Smooth muscle cell (in vitro differentiated cells): ENCODE data around the gene ANO3. TPM values are rescaled to one million over a fixed set of nuclear protein-coding genes. Genes with fewer than 3 reads are reported as not detected.

Experiments
- DNase-seq: peaks from one replicate; lab custom pipeline; 2025; ENCODE audit not compliant: unreplicated experiment; lab: John Stamatoyannopoulos, UW
- H2AFZ ChIP-seq: fragments of 200-600 bp; sonication (generic); 2 replicates; pipeline ENCODE4 v1.6.0; 2016; ENCODE audit warnings: antibody characterized with exemption, low read depth, mild to moderate bottlenecking
- H3F3A ChIP-seq: fragments of 200-600 bp; sonication (generic); 2 replicates; pipeline ENCODE4 v1.6.0; 2017; ENCODE audit warnings: antibody characterized with exemption, low read depth
- H3K27ac ChIP-seq: fragments of 200-600 bp; sonication (generic); 2 replicates; pipeline ENCODE4 v1.5.1; 2016; ENCODE audit warnings: low read depth, mild to moderate bottlenecking
- H3K27me3 ChIP-seq: fragments of 200-600 bp; sonication (generic); 2 replicates; pipeline ENCODE4 v1.6.1; 2016; ENCODE audit warnings: low read depth, mild to moderate bottlenecking
- H3K36me3 ChIP-seq: fragments of 200-600 bp; sonication (generic); 2 replicates; pipeline ENCODE4 v1.5.1; 2016; ENCODE audit warnings: low read depth
- H3K4me1 ChIP-seq: fragments of 200-600 bp; sonication (generic); 2 replicates; pipeline ENCODE4 v1.5.1; 2016; ENCODE audit warnings: low read depth
- H3K4me2 ChIP-seq: fragments of 200-600 bp; sonication (generic); 2 replicates; pipeline ENCODE4 v1.6.0; 2016; ENCODE audit warnings: mild to moderate bottlenecking
- H3K4me3 ChIP-seq: fragments of 200-600 bp; sonication (generic); 2 replicates; pipeline ENCODE4 v1.5.1; 2016; ENCODE audit warnings: mild to moderate bottlenecking
- H3K79me2 ChIP-seq: fragments of 200-600 bp; sonication (generic); 2 replicates; pipeline ENCODE4 v1.6.0; 2016; ENCODE audit warnings: low read depth, mild to moderate bottlenecking
- H3K9ac ChIP-seq: fragments of 200-600 bp; sonication (generic); 2 replicates; pipeline ENCODE4 v1.6.0; 2016; ENCODE audit warnings: low read depth
- H3K9me3 ChIP-seq: fragments of 200-600 bp; sonication (generic); replicated peaks from 2 replicates; pipeline ENCODE4 v1.5.1; 2016; ENCODE audit warnings: low read depth
- H4K20me1 ChIP-seq: fragments of 200-600 bp; sonication (generic); 2 replicates; pipeline ENCODE4 v1.6.0; 2016; ENCODE audit warnings: low read depth
- CTCF ChIP-seq: fragments of 200-600 bp; sonication (generic); IDR thresholded peaks from 2 replicates; pipeline ENCODE4 v1.5.1; 2017; ENCODE audit warnings: borderline replicate concordance, mild to moderate bottlenecking, antibody characterized with exemption; ENCODE audit not compliant: insufficient read depth, poor library complexity, severe bottlenecking
- WGBS: methylation state at CpG from one replicate; pipeline ENCODE4 v1.1.7; 2016; ENCODE audit warnings: low lambda C conversion rate; 5-methylcytosine and 5-hydroxymethylcytosine counted together
- polyA plus RNA-seq: library from polyadenylated mRNA; unstranded; fragments of >200 nt; fragmentation: Nextera tagmentation; extraction: Ambion mirVana; gene quantifications from 2 replicates; pipeline ENCODE4 v1.2.1, GENCODE V29; 2016
- total RNA-seq: library from RNA; depleted of rRNA; stranded (reverse); fragments of >200 nt; gene quantifications from 2 replicates; pipeline ENCODE4 v1.2.3, GENCODE V29; 2014

The ANO3 gene
- total and polyA plus RNA-seq, 2 experiments from 2014 or later = 0.13 TPM; not detected in 1

GRCh38 chr11:26439854-26440253, 107.9 kb downstream of the ANO3 start:
- Histone ChIP-seq H3K27ac (no peak overlapping the region), H4K20me1 (no peaks in the 10 kb centered on the region), H3K27me3 (no peaks in the 10 kb centered on the region), H3K4me1 (no peaks in the 10 kb centered on the region), H3K4me3 (no peak overlapping the region), H3K36me3 (no peaks in the 10 kb centered on the region), H3K79me2 (no peaks in the 10 kb centered on the region), H2AFZ (no peak overlapping the region), H3K9me3 (no peaks in the 10 kb centered on the region), H3K9ac (no peak overlapping the region), H3F3A (no peaks in the 10 kb centered on the region), H3K4me2 (no peak overlapping the region)
- DNase-seq = no peak
- WGBS = 92% methylated on average over 5 of the region's 5 CpGs
- TF ChIP-seq CTCF = no peak

- no peaks in the 10 kb centered on the region for H3K27me3 ChIP-seq
- H2AFZ ChIP-seq = no peak overlapping the region
- no peaks in the 10 kb centered on the region for H3K36me3 ChIP-seq
- H4K20me1 ChIP-seq = no peaks in the 10 kb centered on the region
- no peaks in the 10 kb centered on the region for H3F3A ChIP-seq
- no peaks in the 10 kb centered on the region for H3K9me3 ChIP-seq
- no peak for DNase-seq
- WGBS = 90% methylated on average over 2 of the region's 2 CpGs
- H3K27ac ChIP-seq = no peak overlapping the region
- H3K4me3 ChIP-seq = no peak overlapping the region
- no peak overlapping the region for H3K9ac ChIP-seq
- H3K79me2 ChIP-seq = no peaks in the 10 kb centered on the region
- TF ChIP-seq CTCF = no peak
- H3K4me1 ChIP-seq = no peaks in the 10 kb centered on the region
- no peak overlapping the region for H3K4me2 ChIP-seq
Measured at GRCh38 chr11:26442131-26442530, 110.2 kb downstream of the ANO3 start.

- Histone ChIP-seq H3K4me2 (no peak overlapping the region), H3K36me3 (no peaks in the 10 kb centered on the region), H3K4me1 (no peaks in the 10 kb centered on the region), H4K20me1 (no peaks in the 10 kb centered on the region), H3K79me2 (no peaks in the 10 kb centered on the region), H3K27ac (no peak overlapping the region), H3F3A (no peaks in the 10 kb centered on the region), H3K9me3 (no peaks in the 10 kb centered on the region), H3K4me3 (no peak overlapping the region), H3K9ac (no peak overlapping the region), H2AFZ (no peak overlapping the region), H3K27me3 (no peaks in the 10 kb centered on the region)
- 49% methylated on average over 3 of the region's 3 CpGs for WGBS
- no peak for TF ChIP-seq CTCF
- DNase-seq = no peak
Measured at GRCh38 chr11:26443617-26444016, 111.7 kb downstream of the ANO3 start.

- Histone ChIP-seq H3K4me1 (no peaks in the 10 kb centered on the region), H3K36me3 (no peaks in the 10 kb centered on the region), H3F3A (no peaks in the 10 kb centered on the region), H3K27me3 (peaks cover 6% of the 10 kb centered on the region), H3K27ac (no peak overlapping the region), H3K9ac (no peak overlapping the region), H4K20me1 (no peaks in the 10 kb centered on the region), H3K79me2 (no peaks in the 10 kb centered on the region), H2AFZ (no peak overlapping the region), H3K4me2 (no peak overlapping the region), H3K9me3 (no peaks in the 10 kb centered on the region), H3K4me3 (no peak overlapping the region)
- no peak for TF ChIP-seq CTCF
- whole genome bisulfite sequencing = 96% methylated on average over 1 of the region's 1 CpG
- no peak for DNase-seq
Measured at GRCh38 chr11:26457636-26458035, 125.7 kb downstream of the ANO3 start.
